Testis (tissue), 2 donors: ENCODE measurements around the gene CRISP2.

Source experiments
- POLR2A ChIP-seq: fragments of 450-650 bp; IDR thresholded peaks from one replicate; pipeline ENCODE4 v1.6.1; 2017; ENCODE audit warnings: antibody characterized with exemption, mild to moderate bottlenecking, moderate library complexity
- TF ChIP-seq, protein P1 (sequence below), 3 experiments: fragments of 450-650 bp in 2 of 3; fragments of 200-600 bp in 1 of 3; sonication (generic) in 1 of 3; IDR thresholded peaks; one replicate each; pipeline ENCODE4 v1.5.1; 2016 to 2019; ENCODE audit warnings: antibody characterized with exemption in 3 of 3, mild to moderate bottlenecking in 2 of 3, moderate library complexity in 1 of 3

DNA sequence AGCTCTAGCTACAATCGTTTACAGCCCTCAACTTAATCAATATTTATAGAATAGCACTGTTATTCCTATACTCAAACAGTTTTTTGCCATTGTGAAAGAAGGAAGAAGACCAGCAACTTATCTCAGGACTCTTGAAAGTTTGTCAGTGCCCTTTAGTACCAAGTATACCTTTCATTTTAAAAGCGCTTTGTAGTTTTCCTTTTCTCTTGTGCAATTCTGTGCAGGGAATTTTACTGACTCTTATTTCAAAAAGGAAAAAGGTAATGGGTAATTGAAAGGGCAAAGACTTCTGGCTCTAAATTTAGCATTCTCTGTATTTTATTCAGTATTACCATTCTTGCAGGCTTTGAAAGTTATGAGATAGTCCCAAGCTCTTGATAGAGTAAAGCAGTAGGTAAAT is 59.9 kb downstream of the CRISP2 start:
- TF ChIP-seq, protein P1, sequence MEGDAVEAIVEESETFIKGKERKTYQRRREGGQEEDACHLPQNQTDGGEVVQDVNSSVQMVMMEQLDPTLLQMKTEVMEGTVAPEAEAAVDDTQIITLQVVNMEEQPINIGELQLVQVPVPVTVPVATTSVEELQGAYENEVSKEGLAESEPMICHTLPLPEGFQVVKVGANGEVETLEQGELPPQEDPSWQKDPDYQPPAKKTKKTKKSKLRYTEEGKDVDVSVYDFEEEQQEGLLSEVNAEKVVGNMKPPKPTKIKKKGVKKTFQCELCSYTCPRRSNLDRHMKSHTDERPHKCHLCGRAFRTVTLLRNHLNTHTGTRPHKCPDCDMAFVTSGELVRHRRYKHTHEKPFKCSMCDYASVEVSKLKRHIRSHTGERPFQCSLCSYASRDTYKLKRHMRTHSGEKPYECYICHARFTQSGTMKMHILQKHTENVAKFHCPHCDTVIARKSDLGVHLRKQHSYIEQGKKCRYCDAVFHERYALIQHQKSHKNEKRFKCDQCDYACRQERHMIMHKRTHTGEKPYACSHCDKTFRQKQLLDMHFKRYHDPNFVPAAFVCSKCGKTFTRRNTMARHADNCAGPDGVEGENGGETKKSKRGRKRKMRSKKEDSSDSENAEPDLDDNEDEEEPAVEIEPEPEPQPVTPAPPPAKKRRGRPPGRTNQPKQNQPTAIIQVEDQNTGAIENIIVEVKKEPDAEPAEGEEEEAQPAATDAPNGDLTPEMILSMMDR (IDR thresholded peaks at IDR 0.05), result no peak
- no peak for TF ChIP-seq POLR2A
